Left hindlimb (tissue), 1 donor: ENCODE results near the gene PYY.
"Not testable (repeated sequence)": the region's sequence is repeated elsewhere in the genome, so short reads cannot be mapped to it uniquely, and the experiment has no call there.

Source experiments
- DNase-seq: peaks from one replicate; pipeline ENCODE4 v3.0.0-alpha.2; 2018

The PYY gene

GRCh38 chr17:43942051-43942685 is 11.6 kb downstream of the PYY start, which contains the start of gene PPY:
Gene PPY, minus strand, starts transcription at chr17:43942476. Its CDS starts 822 bp downstream, at chr17:43941654.
- DNase-seq, result no peak

- DNase-seq, result no peak
Measured at GRCh38 chr17:43940630-43941029, 13.1 kb downstream of the PYY start.

GRCh38 chr17:43939886-43940285 is 13.9 kb downstream of the PYY start:
- DNase-seq, result no peak

- not testable (repeated sequence) for DNase-seq
Measured at GRCh38 chr17:43939452-43939851, 14.3 kb downstream of the PYY start.

DNA sequence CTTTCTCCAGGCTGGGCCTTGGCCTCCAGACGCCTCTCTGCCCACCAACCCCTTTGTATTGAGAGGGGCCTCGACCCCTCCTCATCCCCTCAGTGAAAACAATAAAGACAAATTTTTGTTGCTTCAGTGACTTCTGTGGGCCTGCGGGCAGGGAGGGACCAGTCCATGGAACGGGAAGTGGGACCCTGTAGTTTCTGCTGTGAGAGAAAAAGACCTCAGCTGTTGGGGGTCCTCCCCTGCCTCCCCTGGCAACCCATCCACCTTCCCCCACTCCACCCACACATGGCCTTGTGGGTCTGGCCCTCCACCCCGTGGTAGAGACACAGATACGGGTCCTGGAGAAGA is 14.9 kb downstream of the PYY start:
- no peak for DNase-seq

DNA sequence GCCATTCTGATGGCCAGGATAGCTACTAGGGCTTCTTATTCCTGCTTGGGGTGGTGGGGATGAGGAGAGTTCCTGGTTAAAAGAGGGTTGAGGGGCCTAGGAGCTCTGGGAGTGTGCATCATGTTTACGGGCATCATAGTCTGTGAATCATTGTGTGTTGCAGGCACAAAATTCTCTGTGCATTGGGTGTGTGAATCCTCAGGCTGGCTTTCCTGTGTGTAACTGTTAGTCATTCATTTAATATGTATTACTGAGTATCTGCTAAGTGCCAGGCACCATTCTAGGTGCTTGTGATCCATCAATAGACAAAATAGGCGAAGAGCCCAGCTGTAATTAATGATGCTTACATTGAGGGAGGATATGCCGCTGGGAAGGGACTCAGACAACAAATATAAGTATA is 17.3 kb downstream of the PYY start:
- no peak for DNase-seq

DNA sequence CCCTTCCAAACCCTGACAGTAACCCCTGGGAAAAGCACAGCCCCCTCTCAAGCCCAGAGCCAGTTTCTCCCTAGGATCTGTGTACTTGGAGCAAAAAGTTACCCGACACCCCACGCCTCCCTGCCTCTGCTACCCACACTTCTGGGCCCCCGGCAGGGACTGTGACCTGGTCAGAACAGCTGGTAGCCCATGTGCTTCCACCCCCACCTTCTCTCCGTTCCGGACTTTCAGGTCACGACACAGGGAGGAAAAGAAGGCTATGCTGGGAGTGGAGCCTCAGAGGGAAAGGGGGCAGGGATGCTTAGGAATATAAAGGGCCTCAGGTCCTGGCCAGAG is 17.8 kb downstream of the PYY start:
- DNase-seq, result no peak

DNA sequence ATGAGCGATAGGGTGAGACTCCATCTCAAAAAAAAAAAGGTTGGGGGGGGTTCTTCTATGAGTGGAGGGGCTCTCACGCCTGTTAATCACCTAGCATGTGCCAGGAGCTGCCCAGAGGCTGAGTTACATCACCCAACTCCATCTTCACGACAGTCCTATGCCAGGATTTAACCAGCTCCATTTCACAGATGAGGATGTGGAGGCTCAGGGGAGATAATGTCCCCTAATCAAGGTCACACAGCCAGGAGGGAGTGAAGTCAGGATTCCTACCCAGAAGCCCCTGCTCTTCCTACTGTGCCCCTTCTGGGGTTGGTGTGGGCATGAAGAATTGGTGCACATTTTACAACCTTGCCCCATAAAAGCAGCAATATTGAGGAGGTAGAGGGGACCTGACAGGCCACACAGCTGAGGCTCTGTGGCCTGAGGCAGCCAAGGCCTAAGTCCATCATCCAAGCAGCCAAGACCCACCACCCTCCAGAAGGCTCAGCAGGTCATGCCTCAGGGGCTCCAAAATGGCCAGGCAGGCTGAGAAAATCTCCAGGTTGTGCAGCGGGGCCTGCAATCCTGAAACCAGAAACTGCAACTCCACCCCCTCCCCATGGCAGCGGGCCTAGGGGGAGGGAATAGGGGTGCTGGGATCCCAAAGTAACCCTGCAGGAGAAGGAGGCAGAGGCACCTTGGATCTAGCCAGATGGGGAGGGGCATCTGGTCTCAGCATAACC is 18.4 kb downstream of the PYY start:
- no peak for DNase-seq

DNA sequence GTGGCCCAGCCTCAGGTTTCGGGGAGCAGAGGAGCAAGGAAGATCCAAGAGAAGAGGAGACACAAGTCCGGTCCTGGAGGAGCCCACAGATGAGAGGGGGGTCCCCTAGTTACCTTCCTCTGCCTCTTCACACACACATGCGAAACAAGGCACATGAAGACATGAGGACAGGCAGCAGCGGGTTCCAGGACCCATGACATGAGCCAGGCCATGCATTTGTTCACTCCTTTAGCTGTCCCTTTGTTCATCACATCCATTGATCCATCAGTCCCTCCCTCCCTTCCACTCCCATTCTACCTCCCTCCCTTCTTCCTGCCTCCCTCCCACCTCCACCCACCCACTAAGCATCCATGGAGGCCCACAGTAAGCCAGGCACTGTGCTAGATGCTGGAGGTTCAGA is 20.8 kb downstream of the PYY start:
- DNase-seq, result no peak

GRCh38 chr17:43932357-43932756 is 21.4 kb downstream of the PYY start:
- DNase-seq, result no peak

GRCh38 chr17:43931062-43931571 is 22.6 kb downstream of the PYY start:
- no peak for DNase-seq

GRCh38 chr17:43928609-43929008 is 25.1 kb downstream of the PYY start:
- DNase-seq, result no peak

- DNase-seq, result not testable (repeated sequence)
Measured at GRCh38 chr17:43927929-43928328, 25.8 kb downstream of the PYY start.

- DNase-seq, result no peak
Measured at GRCh38 chr17:43927060-43927864, 26.5 kb downstream of the PYY start.

DNA sequence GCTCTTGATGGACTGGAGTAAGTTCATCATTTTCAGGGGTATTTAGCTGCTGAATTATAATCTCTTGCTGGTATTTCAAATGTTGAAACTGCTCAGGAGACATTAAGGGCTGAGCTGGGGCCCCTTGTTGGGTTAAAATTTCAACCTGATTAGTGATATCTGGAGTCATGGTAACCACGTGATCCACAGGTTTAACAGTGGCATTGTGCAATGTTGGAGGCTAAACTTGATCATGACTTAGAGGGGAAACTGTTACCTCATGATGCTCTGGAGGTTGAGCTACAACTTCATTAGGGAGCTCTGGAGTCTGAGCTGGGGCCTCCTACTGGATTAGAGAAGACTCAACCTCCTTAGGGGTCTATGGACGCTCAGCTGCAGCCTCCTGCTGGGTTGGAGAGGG is 29.2 kb downstream of the PYY start:
- DNase-seq, result no peak

DNA sequence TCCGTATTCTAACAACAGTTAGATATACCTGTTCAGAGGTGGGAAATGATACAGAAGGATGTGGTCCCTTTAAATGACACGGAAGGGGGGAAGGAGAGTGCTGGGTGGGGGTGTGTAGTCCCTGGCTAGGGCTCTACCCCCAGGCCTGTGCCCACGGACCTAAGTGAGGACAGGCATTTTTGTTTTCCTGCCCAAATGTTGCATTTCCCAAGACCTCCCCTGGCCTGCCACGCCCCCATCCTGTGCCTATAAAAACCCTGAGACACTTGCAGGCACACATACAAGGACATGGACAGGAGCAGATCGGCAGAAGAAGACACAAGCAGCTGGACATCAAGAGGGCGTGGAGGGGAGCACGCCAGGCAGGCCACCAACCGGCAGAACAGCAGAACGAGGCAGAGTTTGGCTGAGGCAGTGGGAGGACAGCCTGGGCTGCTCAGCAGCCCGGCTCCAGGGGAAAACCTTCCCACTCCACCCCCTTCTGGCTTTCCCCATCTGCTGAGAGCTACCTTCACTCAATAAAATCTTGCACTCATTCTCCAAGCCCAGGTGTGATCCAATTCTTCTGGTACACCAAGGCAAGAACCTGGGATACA is 33.1 kb downstream of the PYY start:
- DNase-seq, result no peak

- no peak for DNase-seq
Measured at GRCh38 chr17:43918026-43918389, 35.7 kb downstream of the PYY start.

- DNase-seq, result no peak
Measured at GRCh38 chr17:43917348-43918025, 36.3 kb downstream of the PYY start.

GRCh38 chr17:43917016-43917347 is 36.8 kb downstream of the PYY start:
- no peak for DNase-seq

- no peak for DNase-seq
Measured at GRCh38 chr17:43916385-43916784, 37.4 kb downstream of the PYY start.

DNA sequence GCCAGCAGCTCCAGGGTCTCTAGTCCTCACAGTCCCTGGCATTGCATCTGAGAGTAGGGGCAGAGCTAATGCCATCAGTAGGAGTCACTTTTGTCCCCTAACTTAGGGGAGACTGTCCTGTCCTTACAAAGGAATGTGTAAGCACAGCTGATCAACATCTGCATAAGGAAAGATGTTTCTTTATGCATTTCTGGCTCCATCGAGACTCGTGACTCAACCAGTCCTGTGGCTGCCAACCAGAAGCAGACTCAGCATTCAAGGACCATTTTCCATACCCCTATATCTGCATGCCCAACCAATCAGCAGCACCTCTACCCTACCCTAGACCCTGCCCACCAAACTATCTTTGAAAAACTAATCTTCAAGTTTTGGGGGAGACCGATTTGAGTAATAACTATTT is 38.2 kb downstream of the PYY start:
- DNase-seq, result no peak

- no peak for DNase-seq
Measured at GRCh38 chr17:43914451-43914850, 39.3 kb downstream of the PYY start.

DNA sequence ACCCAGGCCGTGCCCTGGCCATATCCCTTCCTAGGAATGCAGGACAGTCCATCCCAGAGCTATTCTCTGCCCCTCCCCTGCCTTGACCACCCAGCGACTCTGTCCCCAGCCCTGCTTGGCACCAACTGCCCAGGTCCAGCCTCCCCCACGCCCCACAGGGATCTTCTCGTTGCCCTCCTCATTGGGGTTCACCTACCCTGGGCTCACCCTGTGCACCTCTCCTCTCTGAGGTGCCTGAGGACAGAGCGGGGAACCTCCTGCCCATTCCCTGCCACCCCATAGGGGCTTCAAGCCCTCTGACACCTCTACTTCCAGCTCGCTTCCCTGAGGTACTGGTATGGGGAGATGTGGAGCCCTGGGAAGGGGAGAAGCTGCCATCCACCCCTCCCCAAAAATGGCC is 40.2 kb downstream of the PYY start:
- no peak for DNase-seq
